Measurements from ENCODE around the gene SETD7.

- TF ChIP-seq CTCF (IDR thresholded peaks at IDR 0.05; ENCODE audit: low read length) (no peak), EZH2 (optimal IDR thresholded peaks at IDR 0.05; ENCODE audit: low read depth, low read length) (no peak)
Measured at GRCh38 chr4:139523076-139523475, 32.9 kb downstream of the SETD7 start.

Measured in MM.1S (cell line).